ENCODE results near the gene CYP4V2.
A peak's percentile ranks its signal among the peaks of the same experiment; 100 is the strongest.

Gene CYP4V2

GRCh38 chr4:186228514-186228894 is 37.1 kb downstream of the CYP4V2 start:
- TF ChIP-seq CTCF (IDR thresholded peaks at IDR 0.05): no peak
- H3K4me3 ChIP-seq: peak overlapping the region; percentile 30 to 34
- DNase-seq: no peak

GRCh38 chr4:186234367-186234766 is 43.0 kb downstream of the CYP4V2 start:
- H3K36me3 ChIP-seq: no peaks in the 10 kb centered on the region
- intact Hi-C loops (cut with DNase I; ENCODE audit: low total_unique reads): no loop called here
- H3K27me3 ChIP-seq: no peaks in the 10 kb centered on the region
- H3K4me3 ChIP-seq: no peak overlapping the region
- no peak for DNase-seq
- H3K9me3 ChIP-seq: no peaks in the 10 kb centered on the region
- no peak overlapping the region for H3K27ac ChIP-seq
- TF ChIP-seq CTCF (IDR thresholded peaks at IDR 0.05): no peak
- peaks cover 0 to 3% (median 1%) of the 10 kb centered on the region in 4 donors for H3K4me1 ChIP-seq

More at GRCh38 chr4:186228514-186228894, 37.1 kb downstream of the CYP4V2 start:
- intact Hi-C loops (cut with DNase I; ENCODE audit: low total_unique reads): no loop called here
- Histone ChIP-seq H3K36me3 (peaks cover 0 to 7% (median 0%) of the 10 kb centered on the region in 3 donors), H3K27ac (peak overlapping the region in 1 of 2 donors; percentile 9), H3K4me1 (peaks cover 0 to 11% (median 2%) of the 10 kb centered on the region in 4 donors), H3K9me3 (peaks cover 0 to 11% (median 0%) of the 10 kb centered on the region in 3 donors), H3K27me3 (no peaks in the 10 kb centered on the region)

- Histone ChIP-seq H3K4me3 (no peak overlapping the region), H3K27me3 (no peaks in the 10 kb centered on the region), H3K4me1 (peaks cover 0 to 3% (median 1%) of the 10 kb centered on the region in 4 donors), H3K9me3 (no peaks in the 10 kb centered on the region), H3K36me3 (no peaks in the 10 kb centered on the region), H3K27ac (no peak overlapping the region)
- TF ChIP-seq CTCF (IDR thresholded peaks at IDR 0.05): no peak
- no peak for DNase-seq
- intact Hi-C loops (cut with DNase I; ENCODE audit: low total_unique reads): no loop called here
Observed at GRCh38 chr4:186236126-186236525, 44.8 kb downstream of the CYP4V2 start.

GRCh38 chr4:186240452-186240847 is 49.1 kb downstream of the CYP4V2 start:
- DNase-seq: no peak

GRCh38 chr4:186240848-186241491 is 49.6 kb downstream of the CYP4V2 start:
- intact Hi-C loops (cut with DNase I; ENCODE audit: low total_unique reads): loop anchor here (10.0 kb wide), 1 partner anchor 1656 kb away; no protein-coding TSS in a partner anchor
- no peak overlapping the region for H3K4me3 ChIP-seq
- H3K9me3 ChIP-seq: no peaks in the 10 kb centered on the region
- H3K27me3 ChIP-seq: no peaks in the 10 kb centered on the region
- no peaks in the 10 kb centered on the region for H3K4me1 ChIP-seq
- no peak for TF ChIP-seq CTCF (IDR thresholded peaks at IDR 0.05)
- H3K27ac ChIP-seq: no peak overlapping the region
- no peak for DNase-seq
- no peaks in the 10 kb centered on the region for H3K36me3 ChIP-seq

More at GRCh38 chr4:186240452-186240847, 49.1 kb downstream of the CYP4V2 start:
- intact Hi-C loops (cut with DNase I; ENCODE audit: low total_unique reads): loop anchor here (10.0 kb wide), 1 partner anchor 1656 kb away; no protein-coding TSS in a partner anchor
- H3K27me3 ChIP-seq: no peaks in the 10 kb centered on the region
- H3K4me3 ChIP-seq: no peak overlapping the region
- TF ChIP-seq CTCF (IDR thresholded peaks at IDR 0.05): no peak
- no peaks in the 10 kb centered on the region for H3K9me3 ChIP-seq
- H3K36me3 ChIP-seq: no peaks in the 10 kb centered on the region
- no peaks in the 10 kb centered on the region for H3K4me1 ChIP-seq
- no peak overlapping the region for H3K27ac ChIP-seq
